Ectodermal cell (in vitro differentiated cells): ENCODE measurements around the gene WNT7B.

Experiments used
- H3K27ac ChIP-seq: 2 replicates; pipeline ENCODE4 v1.7.0; 2013; ENCODE audit warnings: mild to moderate bottlenecking, low read depth, low read length; ENCODE audit not compliant: insufficient read depth, poor library complexity, severe bottlenecking
- H3K27me3 ChIP-seq: 2 replicates; pipeline ENCODE4 v1.7.0; 2013; ENCODE audit warnings: mild to moderate bottlenecking, low read length; ENCODE audit not compliant: insufficient read depth, control insufficient read depth, poor library complexity, severe bottlenecking
- H3K36me3 ChIP-seq: one replicate; pipeline ENCODE4 v1.7.0; 2013; ENCODE audit warnings: low read length; ENCODE audit not compliant: control insufficient read depth, insufficient read depth
- H3K4me1 ChIP-seq: one replicate; pipeline ENCODE4 v1.7.0; 2013; ENCODE audit warnings: low read length; ENCODE audit not compliant: control insufficient read depth, insufficient read depth
- H3K4me3 ChIP-seq: 2 replicates; pipeline ENCODE4 v1.7.0; 2013; ENCODE audit warnings: low read depth, low read length, control low read depth; ENCODE audit not compliant: insufficient read depth
- H3K9me3 ChIP-seq: 2 replicates; pipeline ENCODE4 v1.7.0; 2013; ENCODE audit warnings: mild to moderate bottlenecking, low read length, moderate library complexity; ENCODE audit not compliant: control insufficient read depth
- WGBS, 2 experiments: methylation state at CpG; one replicate each; pipeline ENCODE4 v1.1.7; 2013; ENCODE audit warnings: missing lambda C conversion rate in 2 of 2; 5-methylcytosine and 5-hydroxymethylcytosine counted together

Gene WNT7B

GRCh38 chr22:45937960-45938359 is 39.0 kb downstream of the WNT7B start:
- peaks cover 4% of the 10 kb centered on the region for H3K4me1 ChIP-seq
- no peak overlapping the region for H3K27ac ChIP-seq
- H3K9me3 ChIP-seq = no peaks in the 10 kb centered on the region
- H3K36me3 ChIP-seq = no peaks in the 10 kb centered on the region
- H3K27me3 ChIP-seq = no peaks in the 10 kb centered on the region
- no peak overlapping the region for H3K4me3 ChIP-seq
- 96 to 97% methylated on average over 8 of the region's 8 CpGs for WGBS, 2 experiments

GRCh38 chr22:45935573-45935972 is 41.4 kb downstream of the WNT7B start:
- H3K4me3 ChIP-seq = no peak overlapping the region
- H3K4me1 ChIP-seq = no peaks in the 10 kb centered on the region
- H3K36me3 ChIP-seq = no peaks in the 10 kb centered on the region
- WGBS, 2 experiments = 91 to 95% methylated on average over 6 of the region's 6 CpGs
- no peaks in the 10 kb centered on the region for H3K9me3 ChIP-seq
- no peak overlapping the region for H3K27ac ChIP-seq
- H3K27me3 ChIP-seq = no peaks in the 10 kb centered on the region

- H3K27me3 ChIP-seq = no peaks in the 10 kb centered on the region
- no peaks in the 10 kb centered on the region for H3K4me1 ChIP-seq
- no peak overlapping the region for H3K4me3 ChIP-seq
- no peaks in the 10 kb centered on the region for H3K36me3 ChIP-seq
- WGBS, 2 experiments = 92% methylated on average over 27 of the region's 27 CpGs
- no peaks in the 10 kb centered on the region for H3K9me3 ChIP-seq
- no peak overlapping the region for H3K27ac ChIP-seq
Measured at GRCh38 chr22:45934659-45935341, 42.2 kb downstream of the WNT7B start.

- no peaks in the 10 kb centered on the region for H3K27me3 ChIP-seq
- no peak overlapping the region for H3K27ac ChIP-seq
- no peaks in the 10 kb centered on the region for H3K36me3 ChIP-seq
- no peaks in the 10 kb centered on the region for H3K4me1 ChIP-seq
- WGBS, 2 experiments = 93 to 94% methylated on average over 6 of the region's 6 CpGs
- no peak overlapping the region for H3K4me3 ChIP-seq
- H3K9me3 ChIP-seq = no peaks in the 10 kb centered on the region
Measured at GRCh38 chr22:45934168-45934564, 42.8 kb downstream of the WNT7B start.

GRCh38 chr22:45933506-45934167 is 43.3 kb downstream of the WNT7B start:
- no peak overlapping the region for H3K27ac ChIP-seq
- 94 to 96% methylated on average over 18 of the region's 18 CpGs for WGBS, 2 experiments
- H3K36me3 ChIP-seq = no peaks in the 10 kb centered on the region
- no peaks in the 10 kb centered on the region for H3K27me3 ChIP-seq
- no peaks in the 10 kb centered on the region for H3K9me3 ChIP-seq
- H3K4me3 ChIP-seq = no peak overlapping the region
- H3K4me1 ChIP-seq = no peaks in the 10 kb centered on the region

- H3K36me3 ChIP-seq = no peaks in the 10 kb centered on the region
- no peak overlapping the region for H3K27ac ChIP-seq
- no peak overlapping the region for H3K4me3 ChIP-seq
- H3K27me3 ChIP-seq = no peaks in the 10 kb centered on the region
- H3K4me1 ChIP-seq = no peaks in the 10 kb centered on the region
- WGBS, 2 experiments = 89% methylated on average over 6 of the region's 6 CpGs
- no peaks in the 10 kb centered on the region for H3K9me3 ChIP-seq
Measured at GRCh38 chr22:45932071-45932470, 44.9 kb downstream of the WNT7B start.

- Histone ChIP-seq H3K4me1 (no peaks in the 10 kb centered on the region), H3K4me3 (no peak overlapping the region), H3K27me3 (no peaks in the 10 kb centered on the region), H3K36me3 (no peaks in the 10 kb centered on the region), H3K27ac (no peak overlapping the region), H3K9me3 (no peaks in the 10 kb centered on the region)
- WGBS, 2 experiments = 95 to 96% methylated on average over 38 of the region's 38 CpGs
Measured at GRCh38 chr22:45931042-45931441, 45.9 kb downstream of the WNT7B start.

GRCh38 chr22:45930324-45930723 is 46.6 kb downstream of the WNT7B start:
- Histone ChIP-seq H3K4me3 (no peak overlapping the region), H3K9me3 (no peaks in the 10 kb centered on the region), H3K36me3 (no peaks in the 10 kb centered on the region), H3K27me3 (no peaks in the 10 kb centered on the region), H3K4me1 (no peaks in the 10 kb centered on the region), H3K27ac (no peak overlapping the region)
- WGBS, 2 experiments = 85 to 89% methylated on average over 14 of the region's 14 CpGs

GRCh38 chr22:45929649-45930048 is 47.3 kb downstream of the WNT7B start:
- Histone ChIP-seq H3K36me3 (no peaks in the 10 kb centered on the region), H3K27me3 (no peaks in the 10 kb centered on the region), H3K4me1 (no peaks in the 10 kb centered on the region), H3K4me3 (no peak overlapping the region), H3K9me3 (no peaks in the 10 kb centered on the region), H3K27ac (no peak overlapping the region)
- WGBS, 2 experiments = 91 to 93% methylated on average over 4 of the region's 4 CpGs

GRCh38 chr22:45928726-45929368 is 48.1 kb downstream of the WNT7B start:
- 90 to 92% methylated on average over 10 of the region's 10 CpGs for WGBS, 2 experiments
- Histone ChIP-seq H3K4me3 (no peak overlapping the region), H3K36me3 (no peaks in the 10 kb centered on the region), H3K4me1 (no peaks in the 10 kb centered on the region), H3K9me3 (no peaks in the 10 kb centered on the region), H3K27me3 (no peaks in the 10 kb centered on the region), H3K27ac (no peak overlapping the region)
